CD4-positive, alpha-beta T cell (primary cell): ENCODE measurements around the gene DNAJC8. TPM values are rescaled to one million over a fixed set of nuclear protein-coding genes. Genes with fewer than 3 reads are reported as not detected.

ENCODE experiments used
- ATAC-seq: fragments of 200-7000 bp; cut with Tn5 transposase; one replicate; pipeline ENCODE4 v1.10.0; 2022; ENCODE audit warnings: mild to moderate bottlenecking; ENCODE audit not compliant: poor library complexity
- CTCF ChIA-PET: fragments of 350-600 bp; sonication (Branson Sonifier 250); formaldehyde crosslinking; loops from one replicate; lab custom pipeline; 2021; ENCODE audit warnings: antibody characterized with exemption, inconsistent platforms; lab: Charles Lee
- POLR2A ChIA-PET: fragments of 350-600 bp; sonication (Branson Sonifier 250); formaldehyde crosslinking; loops from one replicate; lab custom pipeline; 2021; ENCODE audit warnings: antibody characterized with exemption, inconsistent platforms; lab: Charles Lee
- DNase-seq, 14 experiments: peaks; one replicate each; pipeline ENCODE4 v3.0.0-alpha.2; 2013 to 2020; ENCODE audit warnings: mixed read lengths in 2 of 14
- H3K27ac ChIP-seq, 2 donors: one replicate each; pipeline versions ENCODE4 v1.5.1 to v1.7.0; 2013; ENCODE audit warnings: low read length in 2 of 2, low read depth in 1 of 2, mild to moderate bottlenecking in 1 of 2
- H3K27me3 ChIP-seq, 2 experiments: 1 replicate in 1 of 2; 2 replicates in 1 of 2; pipeline versions ENCODE4 v1.6.1 to v1.7.0; 2013; ENCODE audit warnings: low read length in 2 of 2, control low read depth in 1 of 2, mild to moderate bottlenecking in 1 of 2, moderate library complexity in 1 of 2; ENCODE audit not compliant: insufficient read depth in 2 of 2, control insufficient read depth in 1 of 2
- H3K36me3 ChIP-seq: one replicate; pipeline ENCODE4 v1.6.1; 2013; ENCODE audit warnings: low read length, control low read depth; ENCODE audit not compliant: insufficient read depth
- H3K4me1 ChIP-seq: one replicate; pipeline ENCODE4 v1.6.1; 2013; ENCODE audit warnings: low read length, control low read depth; ENCODE audit not compliant: insufficient read depth
- H3K4me3 ChIP-seq: one replicate; pipeline ENCODE4 v1.5.1; 2013; ENCODE audit warnings: mild to moderate bottlenecking, low read length, moderate library complexity
- H3K9me3 ChIP-seq, 2 experiments: 1 replicate in 1 of 2; 2 replicates in 1 of 2; pipeline versions ENCODE4 v1.6.1 to v1.7.0; 2013; ENCODE audit warnings: low read length in 2 of 2, mild to moderate bottlenecking in 2 of 2, control low read depth in 1 of 2, moderate library complexity in 1 of 2; ENCODE audit not compliant: control insufficient read depth in 1 of 2, insufficient read depth in 1 of 2
- H3K27ac Mint-ChIP-seq: one replicate; pipeline ENCODE4 v1.8.0; 2020; ENCODE audit warnings: mixed read lengths
- H3K27me3 Mint-ChIP-seq: one replicate; pipeline ENCODE4 v1.8.0; 2021; ENCODE audit warnings: mixed read lengths
- H3K36me3 Mint-ChIP-seq: one replicate; pipeline ENCODE4 v1.8.0; 2021; ENCODE audit warnings: low read depth, mixed read lengths
- H3K4me1 Mint-ChIP-seq: one replicate; pipeline ENCODE4 v1.8.0; 2021; ENCODE audit warnings: low read depth, mixed read lengths
- H3K4me3 Mint-ChIP-seq: one replicate; pipeline ENCODE4 v1.8.0; 2020; ENCODE audit warnings: mild to moderate bottlenecking, mixed read lengths
- H3K9me3 Mint-ChIP-seq: one replicate; pipeline ENCODE4 v1.8.0; 2020; ENCODE audit warnings: mixed read lengths
- CTCF ChIP-seq: fragments of 200-600 bp; IDR thresholded peaks from one replicate; pipeline ENCODE4 v1.8.0; 2022; ENCODE audit warnings: antibody characterized with exemption, mild to moderate bottlenecking
- intact Hi-C, 2 experiments: fragments of 100-400 bp; cut with DNase I in 1 of 2; cut with micrococcal nuclease in 1 of 2; formaldehyde crosslinking; loops; one replicate each; pipeline versions ENCODE4 v1.15.1 to v1.9.0; 2023 to 2025; cut with DNase I, micrococcal nuclease
- total RNA-seq, 174 experiments: library from RNA in 2 of 174; stranded (reverse) in 2 of 174; gene quantifications; one replicate each; pipeline ENCODE4 v1.2.3 and lab custom pipeline; 2021 to 2026

DNAJC8 gene
- total RNA-seq, 2 experiments from 2014 or later: 56.3 to 56.9 TPM

DNA sequence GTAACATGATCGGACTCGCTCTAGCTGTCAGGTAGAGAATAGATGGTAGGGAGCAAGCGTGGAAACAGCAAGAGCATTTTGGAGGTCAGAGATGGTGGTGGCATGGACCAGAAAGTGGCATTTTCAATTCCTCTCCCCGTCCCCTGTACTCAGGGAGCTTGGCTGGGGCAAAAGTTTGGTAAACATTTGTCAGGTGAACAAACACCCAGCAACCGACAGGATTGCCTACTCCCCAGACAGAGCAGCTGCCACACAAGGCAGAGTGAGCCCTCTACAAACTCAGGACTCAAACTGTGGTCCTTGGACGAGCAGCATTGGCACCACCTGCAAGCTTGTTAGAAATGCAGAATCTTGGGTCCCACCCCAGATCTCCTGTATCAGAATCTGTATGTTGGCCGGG lies 70.7 kb downstream of the DNAJC8 start:
- no peaks in the 10 kb centered on the region for H3K4me1 ChIP-seq
- H3K4me1 Mint-ChIP-seq: peaks cover 1% of the 10 kb centered on the region
- TF ChIP-seq CTCF: no peak
- ChIA-PET POLR2A (no interaction called here), CTCF (no interaction called here)
- no peak overlapping the region for H3K4me3 Mint-ChIP-seq
- DNase-seq (no peak), ATAC-seq (no peak)
- no peak overlapping the region for H3K27ac Mint-ChIP-seq
- H3K27me3 ChIP-seq: no peaks in the 10 kb centered on the region
- no peaks in the 10 kb centered on the region for H3K36me3 Mint-ChIP-seq
- H3K4me3 ChIP-seq: no peak overlapping the region
- intact Hi-C loops: no loop called here
- no peaks in the 10 kb centered on the region for H3K9me3 Mint-ChIP-seq
- no peaks in the 10 kb centered on the region for H3K9me3 ChIP-seq
- peaks cover 15% of the 10 kb centered on the region for H3K27me3 Mint-ChIP-seq
- H3K36me3 ChIP-seq: no peaks in the 10 kb centered on the region
- H3K27ac ChIP-seq: no peak overlapping the region

- H3K9me3 Mint-ChIP-seq: no peaks in the 10 kb centered on the region
- peaks cover 15% of the 10 kb centered on the region for H3K27me3 Mint-ChIP-seq
- Histone ChIP-seq H3K4me1 (no peaks in the 10 kb centered on the region), H3K4me3 (no peak overlapping the region), H3K36me3 (no peaks in the 10 kb centered on the region), H3K27me3 (no peaks in the 10 kb centered on the region), H3K27ac (no peak overlapping the region), H3K9me3 (no peaks in the 10 kb centered on the region)
- ATAC-seq (no peak), DNase-seq (no peak)
- no peak overlapping the region for H3K4me3 Mint-ChIP-seq
- ChIA-PET POLR2A (interaction anchor here (0.6 kb wide), 1 partner anchor 14 kb away, joined by 3 read pairs; no protein-coding TSS in a partner anchor), CTCF (interaction anchor here (0.7 to 1.0 kb wide), 2 partner anchors 9 to 19 kb away, joined by 3 read pairs; no protein-coding TSS in a partner anchor)
- no peaks in the 10 kb centered on the region for H3K4me1 Mint-ChIP-seq
- no peaks in the 10 kb centered on the region for H3K36me3 Mint-ChIP-seq
- TF ChIP-seq CTCF: no peak
- intact Hi-C loops: no loop called here
- no peak overlapping the region for H3K27ac Mint-ChIP-seq
Measured at GRCh38 chr1:28161751-28162150, 71.1 kb downstream of the DNAJC8 start.

- TF ChIP-seq CTCF: no peak
- H3K27me3 Mint-ChIP-seq: peaks cover 15% of the 10 kb centered on the region
- ChIA-PET CTCF (interaction anchor here (0.6 to 1.1 kb wide), 4 partner anchors 10 to 263 kb away, joined by 3 read pairs; no protein-coding TSS in a partner anchor), POLR2A (no interaction called here)
- H3K4me3 ChIP-seq: no peak overlapping the region
- no peaks in the 10 kb centered on the region for H3K27me3 ChIP-seq
- ATAC-seq: no peak
- H3K4me3 Mint-ChIP-seq: no peak overlapping the region
- no peaks in the 10 kb centered on the region for H3K4me1 ChIP-seq
- no peaks in the 10 kb centered on the region for H3K4me1 Mint-ChIP-seq
- intact Hi-C loops: no loop called here
- DNase-seq: no peak
- no peaks in the 10 kb centered on the region for H3K36me3 Mint-ChIP-seq
- H3K36me3 ChIP-seq: no peaks in the 10 kb centered on the region
- no peaks in the 10 kb centered on the region for H3K9me3 Mint-ChIP-seq
- no peak overlapping the region for H3K27ac ChIP-seq
- no peak overlapping the region for H3K27ac Mint-ChIP-seq
- H3K9me3 ChIP-seq: no peaks in the 10 kb centered on the region
Measured at GRCh38 chr1:28160782-28161266, 72.0 kb downstream of the DNAJC8 start.
